GM18861 (cell line): ENCODE measurements around the gene ZNF208.
"Not testable (repeated sequence)": the region's sequence is repeated elsewhere in the genome, so short reads cannot be mapped to it uniquely, and the experiment has no call there.

Experiments
- ATAC-seq: cut with Tn5 transposase; IDR thresholded peaks from one replicate; pipeline ENCODE4 v1.9.1; 2021; ENCODE audit not compliant: unreplicated experiment

The ZNF208 gene

GRCh38 chr19:21885516-21885915 is 125.2 kb downstream of the ZNF208 start:
- ATAC-seq = not testable (repeated sequence)

GRCh38 chr19:21884786-21885185 is 126.0 kb downstream of the ZNF208 start:
- ATAC-seq = not testable (repeated sequence)

DNA sequence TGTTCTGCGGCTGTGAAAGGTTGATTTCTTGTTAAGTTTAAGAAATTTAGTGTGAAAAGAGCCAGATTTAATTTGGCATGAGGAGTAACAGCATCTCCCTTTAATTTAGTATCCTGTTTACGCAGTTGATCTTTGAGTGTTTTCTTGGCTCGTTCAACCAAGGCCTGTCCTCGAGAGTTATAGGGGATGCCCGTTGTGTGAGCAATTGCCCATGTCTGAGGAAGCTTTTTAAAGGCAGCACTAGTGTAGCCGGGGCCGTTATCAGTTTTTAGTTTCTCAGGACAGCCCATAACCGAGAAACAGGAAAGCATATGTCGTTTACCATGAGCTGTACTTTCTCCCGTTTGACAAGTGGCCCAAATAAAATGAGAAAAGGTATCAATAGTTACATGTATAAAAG is 127.2 kb downstream of the ZNF208 start:
- ATAC-seq = no peak
